Cardiac fibroblast (primary cell): ENCODE results near the gene GAP43.
A peak's percentile ranks its signal among the peaks of the same experiment; 100 is the strongest.

Experiments
- DNase-seq, 2 donors: peaks; one replicate each; pipeline versions ENCODE4 v3.0.0 to v3.0.0-alpha.2; 2010; ENCODE audit warnings: low read depth in 2 of 2
- H3K4me3 ChIP-seq, 2 donors: replicated peaks in 1 of 2; 1 replicate in 1 of 2; 2 replicates in 1 of 2; pipeline ENCODE4 v1.5.1; 2011; ENCODE audit warnings: low read depth in 2 of 2, low read length in 2 of 2, mild to moderate bottlenecking in 2 of 2, moderate library complexity in 1 of 2
- TF ChIP-seq, protein P1 (sequence below): IDR thresholded peaks from one replicate; pipeline ENCODE4 v1.5.1; 2011; ENCODE audit warnings: low read depth, mild to moderate bottlenecking, low read length, inconsistent platforms

Gene GAP43

DNA sequence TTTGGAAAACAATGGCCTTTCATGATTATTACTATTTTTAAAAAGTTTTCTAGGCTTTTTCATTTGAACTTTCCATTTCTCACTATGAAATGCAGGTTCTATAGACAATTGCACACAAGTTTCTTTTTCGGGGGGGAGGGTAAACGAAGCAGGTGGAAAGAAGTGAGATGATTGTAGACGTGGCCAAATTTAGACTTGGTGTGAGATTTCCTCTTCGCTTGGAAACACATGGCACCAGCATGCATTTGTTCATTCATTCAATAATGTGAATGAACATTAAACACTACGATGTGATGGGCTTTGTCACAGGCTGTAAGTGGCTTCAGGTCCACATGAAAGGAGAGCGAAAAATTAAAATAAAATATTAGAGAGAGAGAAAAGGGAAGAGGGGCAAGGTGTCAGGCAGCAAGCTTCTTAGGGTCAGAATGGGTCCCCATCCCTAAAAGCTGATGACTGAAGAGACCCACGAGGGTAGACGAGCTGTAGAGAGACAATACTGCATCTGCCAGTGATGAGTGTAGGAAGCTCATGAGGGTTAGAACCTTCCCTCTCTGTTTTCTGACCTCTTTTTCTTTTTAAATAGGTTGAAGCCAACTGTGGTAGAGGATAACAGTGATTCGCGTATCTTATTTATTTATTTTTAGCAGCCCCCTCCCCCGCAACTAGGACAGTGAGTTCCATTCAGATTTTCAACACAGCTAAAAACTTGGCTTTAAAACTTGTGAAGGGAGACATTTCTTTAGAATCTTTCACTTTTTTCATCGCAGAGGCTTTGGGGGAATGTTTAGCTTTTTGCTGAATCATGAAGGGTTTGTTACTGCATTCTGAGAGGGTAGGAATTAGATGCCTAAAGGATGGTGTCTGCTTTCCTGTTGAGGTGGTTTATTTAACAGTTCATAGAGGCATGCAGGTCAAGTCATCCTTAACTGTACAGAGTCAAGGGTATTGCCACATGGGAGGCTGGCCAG is 36.2 kb downstream of the GAP43 start:
- TF ChIP-seq, protein P1, sequence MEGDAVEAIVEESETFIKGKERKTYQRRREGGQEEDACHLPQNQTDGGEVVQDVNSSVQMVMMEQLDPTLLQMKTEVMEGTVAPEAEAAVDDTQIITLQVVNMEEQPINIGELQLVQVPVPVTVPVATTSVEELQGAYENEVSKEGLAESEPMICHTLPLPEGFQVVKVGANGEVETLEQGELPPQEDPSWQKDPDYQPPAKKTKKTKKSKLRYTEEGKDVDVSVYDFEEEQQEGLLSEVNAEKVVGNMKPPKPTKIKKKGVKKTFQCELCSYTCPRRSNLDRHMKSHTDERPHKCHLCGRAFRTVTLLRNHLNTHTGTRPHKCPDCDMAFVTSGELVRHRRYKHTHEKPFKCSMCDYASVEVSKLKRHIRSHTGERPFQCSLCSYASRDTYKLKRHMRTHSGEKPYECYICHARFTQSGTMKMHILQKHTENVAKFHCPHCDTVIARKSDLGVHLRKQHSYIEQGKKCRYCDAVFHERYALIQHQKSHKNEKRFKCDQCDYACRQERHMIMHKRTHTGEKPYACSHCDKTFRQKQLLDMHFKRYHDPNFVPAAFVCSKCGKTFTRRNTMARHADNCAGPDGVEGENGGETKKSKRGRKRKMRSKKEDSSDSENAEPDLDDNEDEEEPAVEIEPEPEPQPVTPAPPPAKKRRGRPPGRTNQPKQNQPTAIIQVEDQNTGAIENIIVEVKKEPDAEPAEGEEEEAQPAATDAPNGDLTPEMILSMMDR = no peak
- peak overlapping the region; percentile 54 to 58 for H3K4me3 ChIP-seq

DNA sequence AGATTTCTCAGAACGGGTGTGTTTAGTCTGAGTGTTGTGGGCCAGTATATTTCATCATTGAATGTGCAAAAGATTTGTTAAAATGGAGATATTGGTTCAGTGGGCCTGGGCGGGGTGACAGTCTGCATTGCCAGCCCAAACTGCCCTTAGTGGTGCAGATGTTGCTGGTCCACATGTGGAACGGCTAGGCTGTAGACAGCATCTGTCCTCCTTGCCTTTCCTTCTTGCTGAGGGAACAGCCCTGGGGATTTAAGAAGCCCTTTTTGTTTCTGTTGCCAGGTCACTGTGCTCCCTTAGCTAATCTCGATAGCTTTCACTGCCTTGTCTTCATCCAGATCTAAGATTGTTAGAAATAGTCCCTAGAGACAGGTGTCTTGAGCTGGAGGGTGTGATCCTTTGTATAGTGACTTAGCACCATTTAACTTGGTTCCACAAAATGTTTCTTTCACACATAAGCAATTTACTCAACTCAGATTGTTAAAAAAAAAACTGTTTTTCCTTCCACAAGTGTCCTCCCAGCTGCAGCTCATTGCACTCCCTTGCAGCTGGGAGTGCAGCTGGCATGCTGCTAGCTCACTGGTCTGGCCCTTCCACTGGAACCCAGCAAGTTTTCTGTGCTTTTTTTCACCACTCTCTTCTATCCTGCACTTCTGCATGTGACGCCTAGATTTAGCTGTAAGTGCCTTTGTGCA is 37.5 kb downstream of the GAP43 start:
- no peak for DNase-seq
- H3K4me3 ChIP-seq = no peak overlapping the region
- TF ChIP-seq, protein P1 = no peak

More for the DNA sequence above, 36.2 kb downstream of the GAP43 start:
- DNase-seq = peak in 1 of 2 donors; percentile 16

DNA sequence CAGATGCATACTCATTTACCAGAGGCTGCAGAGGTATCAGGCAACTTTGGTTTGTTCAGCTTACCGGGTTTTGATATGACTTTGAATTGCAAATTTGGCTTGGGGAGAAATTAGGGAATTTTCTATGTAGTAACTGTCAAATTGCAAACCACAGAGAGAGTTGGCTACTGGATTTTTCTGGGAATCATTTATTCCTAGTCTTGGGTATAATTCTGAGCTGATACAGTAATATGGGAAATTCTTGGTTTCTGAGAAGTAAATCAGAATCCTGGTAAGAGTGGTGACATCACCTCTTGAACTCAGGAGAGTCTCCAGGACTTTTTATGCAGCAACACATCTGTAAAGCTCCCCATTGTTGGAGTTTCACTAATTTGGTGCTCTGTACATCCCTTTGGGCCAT is 39.0 kb downstream of the GAP43 start:
- TF ChIP-seq, protein P1 = no peak
- H3K4me3 ChIP-seq = no peak overlapping the region
- no peak for DNase-seq

DNA sequence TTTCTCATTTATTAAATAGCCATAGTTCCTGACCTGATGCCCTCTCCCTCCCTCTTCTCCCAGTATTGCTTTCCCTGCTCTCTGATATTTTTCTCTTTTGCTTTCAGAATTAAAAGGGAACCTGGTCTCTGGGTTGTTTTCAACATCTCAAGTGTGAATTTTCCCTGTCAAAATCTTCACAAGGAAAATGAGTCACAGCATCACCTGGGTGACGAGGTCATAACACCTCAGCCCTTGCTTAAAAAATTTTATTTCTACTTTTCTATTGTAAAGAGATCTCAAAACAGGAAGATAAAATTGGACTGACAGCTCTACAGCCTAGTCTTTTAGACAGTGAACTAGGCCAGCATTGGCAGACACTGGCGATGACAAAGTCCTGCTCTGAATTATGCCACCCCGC is 40.1 kb downstream of the GAP43 start:
- no peak for DNase-seq
- H3K4me3 ChIP-seq = no peak overlapping the region
- TF ChIP-seq, protein P1 = no peak

DNA sequence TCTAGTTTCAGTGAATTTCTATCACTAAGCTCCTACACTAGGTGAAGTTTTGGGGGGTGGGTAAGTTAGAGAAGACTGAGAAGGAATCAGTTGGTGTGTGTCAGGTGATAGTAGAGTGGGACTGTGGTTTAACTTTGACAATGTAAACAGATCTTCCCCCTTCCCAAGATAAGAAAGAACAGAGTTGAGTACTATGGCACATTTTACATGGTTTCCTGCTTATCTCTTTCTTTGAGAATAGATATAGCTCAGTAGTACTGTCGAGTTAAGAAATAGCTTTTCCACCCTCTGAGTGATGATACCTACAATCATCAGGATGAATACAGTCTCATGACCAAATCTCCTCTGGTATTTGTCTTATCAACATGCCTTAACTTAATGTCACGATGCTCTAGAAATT is 42.8 kb downstream of the GAP43 start:
- no peak overlapping the region for H3K4me3 ChIP-seq
- TF ChIP-seq, protein P1 = no peak
- no peak for DNase-seq

DNA sequence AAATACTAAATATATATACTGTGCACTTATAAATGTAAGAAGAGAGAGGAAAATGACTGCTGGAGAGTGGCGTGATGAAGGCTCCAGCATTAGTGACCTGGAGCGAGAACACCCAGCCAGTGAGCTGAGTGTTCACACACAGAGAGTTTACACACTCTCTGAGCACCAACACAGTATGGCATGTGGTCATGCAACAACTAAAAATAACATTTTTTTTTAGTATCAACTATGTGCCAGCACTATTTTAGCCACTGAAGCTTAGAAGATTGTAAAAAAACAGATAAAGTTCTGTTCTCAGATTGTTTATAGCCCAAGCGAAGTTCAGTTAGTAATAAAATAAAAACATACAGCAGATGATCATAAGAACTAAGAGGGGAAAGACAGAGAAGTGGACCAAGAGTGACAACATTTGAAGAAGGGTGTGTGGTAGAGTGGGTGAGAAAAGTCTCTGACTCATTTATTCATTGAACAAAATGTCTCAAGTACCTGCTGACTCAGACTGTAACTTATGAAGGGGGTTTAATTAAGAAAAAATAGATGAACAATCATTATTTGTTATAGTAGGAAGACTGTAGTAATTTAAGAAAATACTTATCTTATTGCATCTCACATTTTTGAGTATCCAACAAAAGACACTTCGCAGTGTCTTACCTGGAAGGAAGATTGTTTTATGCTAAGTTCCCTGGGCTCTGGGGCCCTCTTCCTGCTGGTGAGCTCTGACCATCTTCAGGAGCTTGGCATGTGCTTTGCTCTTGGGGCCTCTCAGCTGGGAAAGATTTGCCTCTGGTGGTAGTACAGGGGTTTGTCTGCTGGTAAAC is 43.8 kb downstream of the GAP43 start:
- TF ChIP-seq, protein P1 = no peak
- peak in 1 of 2 donors; percentile 54 for DNase-seq

More for the DNA sequence above, 43.8 kb downstream of the GAP43 start:
- no peak overlapping the region for H3K4me3 ChIP-seq
